ENCODE results near the gene ZBTB42.

Gene ZBTB42

GRCh38 chr14:104794993-104795780 lies 5.7 kb upstream of the ZBTB42 start, which contains the start of gene AKT1:
Gene AKT1 (minus strand): TSS chr14:104795748. CDS start chr14:104792643, 3,105 bp downstream.
- no peak for DNase-seq (ENCODE audit: low read depth, low spot score)

GRCh38 chr14:104795781-104796686 lies 4.9 kb upstream of the ZBTB42 start:
- DNase-seq (ENCODE audit: low read depth, low spot score): no peak

GRCh38 chr14:104796687-104797081 lies 4.2 kb upstream of the ZBTB42 start:
- no peak for DNase-seq (ENCODE audit: low read depth, low spot score)

- peak; percentile 45 for DNase-seq (ENCODE audit: low read depth, low spot score)
Observed at GRCh38 chr14:104797115-104798044, 3.5 kb upstream of the ZBTB42 start.

- no peak for DNase-seq (ENCODE audit: low read depth, low spot score)
Observed at GRCh38 chr14:104798300-104799243, 2.3 kb upstream of the ZBTB42 start.

- peak; percentile 49 for DNase-seq (ENCODE audit: low read depth, low spot score)
Observed at GRCh38 chr14:104799244-104800014, 1.5 kb upstream of the ZBTB42 start.

- DNase-seq (ENCODE audit: low read depth, low spot score): peak; percentile 44
Observed at GRCh38 chr14:104800015-104800770, 708 bp upstream of the ZBTB42 start.

GRCh38 chr14:104801520-104802393 lies 856 bp downstream of the ZBTB42 start:
- DNase-seq (ENCODE audit: low read depth, low spot score): no peak

- DNase-seq (ENCODE audit: low read depth, low spot score): no peak
Observed at GRCh38 chr14:104802394-104803184, 1.7 kb downstream of the ZBTB42 start.

- DNase-seq (ENCODE audit: low read depth, low spot score): no peak
Observed at GRCh38 chr14:104803280-104803911, 2.5 kb downstream of the ZBTB42 start.

- no peak for DNase-seq (ENCODE audit: low read depth, low spot score)
Observed at GRCh38 chr14:104803912-104804410, 3.1 kb downstream of the ZBTB42 start.

GRCh38 chr14:104804481-104805325 lies 3.8 kb downstream of the ZBTB42 start:
- no peak for DNase-seq (ENCODE audit: low read depth, low spot score)

- peak; percentile 25 for DNase-seq (ENCODE audit: low read depth, low spot score)
Observed at GRCh38 chr14:104805326-104805678, 4.4 kb downstream of the ZBTB42 start.

- no peak for DNase-seq (ENCODE audit: low read depth, low spot score)
Observed at GRCh38 chr14:104805941-104806624, 5.2 kb downstream of the ZBTB42 start.

All from ELF-1 (cell line).